ENCODE results near the gene MAGED2.

MAGED2 gene

DNA sequence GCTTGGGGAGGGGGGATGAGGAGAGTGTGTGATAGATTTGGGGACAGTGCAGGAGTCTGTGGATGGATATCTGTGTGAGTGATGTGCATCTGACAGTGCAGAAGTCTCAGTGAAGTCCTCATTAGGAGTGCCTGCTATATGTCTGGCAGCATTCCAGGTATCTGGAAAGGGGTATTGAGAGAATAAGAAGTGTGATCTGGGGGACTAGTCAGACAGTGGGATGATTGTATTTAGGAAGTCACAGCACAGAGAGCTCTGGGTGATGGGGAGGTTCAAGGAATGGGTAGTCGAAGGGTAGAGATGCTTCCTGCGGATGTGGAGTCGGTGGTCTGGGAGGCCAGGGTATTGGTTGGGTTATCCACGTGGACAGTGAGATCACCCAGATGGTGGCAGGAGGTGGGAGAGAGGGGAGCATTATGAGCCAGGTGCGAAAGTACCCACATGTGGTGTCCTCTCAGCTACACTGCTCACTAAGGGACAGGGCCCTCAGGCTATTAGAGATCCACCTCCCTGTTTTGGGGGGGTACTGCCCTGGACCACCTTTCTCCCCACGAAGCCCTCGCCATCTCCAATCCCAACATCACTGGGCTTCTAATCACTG lies 9.8 kb downstream of the MAGED2 start:
- Histone ChIP-seq H3K27ac (ENCODE audit: poor library complexity, severe bottlenecking) (no peak overlapping the region), H3K36me3 (ENCODE audit: low read depth) (peaks cover 16% of the 10 kb centered on the region), H3K4me3 (ENCODE audit: severe bottlenecking) (no peak overlapping the region), H3K27me3 (ENCODE audit: insufficient read depth, poor library complexity, severe bottlenecking) (no peaks in the 10 kb centered on the region), H3K4me1 (ENCODE audit: insufficient read depth, poor library complexity, severe bottlenecking) (no peaks in the 10 kb centered on the region), H3K9me3 (ENCODE audit: severe bottlenecking) (no peaks in the 10 kb centered on the region)
- no peak for DNase-seq (ENCODE audit: low spot score)
- TF ChIP-seq, protein P1, sequence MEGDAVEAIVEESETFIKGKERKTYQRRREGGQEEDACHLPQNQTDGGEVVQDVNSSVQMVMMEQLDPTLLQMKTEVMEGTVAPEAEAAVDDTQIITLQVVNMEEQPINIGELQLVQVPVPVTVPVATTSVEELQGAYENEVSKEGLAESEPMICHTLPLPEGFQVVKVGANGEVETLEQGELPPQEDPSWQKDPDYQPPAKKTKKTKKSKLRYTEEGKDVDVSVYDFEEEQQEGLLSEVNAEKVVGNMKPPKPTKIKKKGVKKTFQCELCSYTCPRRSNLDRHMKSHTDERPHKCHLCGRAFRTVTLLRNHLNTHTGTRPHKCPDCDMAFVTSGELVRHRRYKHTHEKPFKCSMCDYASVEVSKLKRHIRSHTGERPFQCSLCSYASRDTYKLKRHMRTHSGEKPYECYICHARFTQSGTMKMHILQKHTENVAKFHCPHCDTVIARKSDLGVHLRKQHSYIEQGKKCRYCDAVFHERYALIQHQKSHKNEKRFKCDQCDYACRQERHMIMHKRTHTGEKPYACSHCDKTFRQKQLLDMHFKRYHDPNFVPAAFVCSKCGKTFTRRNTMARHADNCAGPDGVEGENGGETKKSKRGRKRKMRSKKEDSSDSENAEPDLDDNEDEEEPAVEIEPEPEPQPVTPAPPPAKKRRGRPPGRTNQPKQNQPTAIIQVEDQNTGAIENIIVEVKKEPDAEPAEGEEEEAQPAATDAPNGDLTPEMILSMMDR (IDR thresholded peaks at IDR 0.05; ENCODE audit: poor library complexity, severe bottlenecking) = no peak
- no peak; the same call in 2 of the 3 replicates for ATAC-seq (ENCODE audit: low read depth)

- no peak for ATAC-seq (ENCODE audit: low read depth)
- Histone ChIP-seq H3K4me3 (ENCODE audit: severe bottlenecking) (no peak overlapping the region), H3K36me3 (ENCODE audit: low read depth) (peaks cover 10% of the 10 kb centered on the region; the same call in 1 of the 2 replicates), H3K27me3 (ENCODE audit: insufficient read depth, poor library complexity, severe bottlenecking) (no peaks in the 10 kb centered on the region), H3K9me3 (ENCODE audit: severe bottlenecking) (no peaks in the 10 kb centered on the region), H3K4me1 (ENCODE audit: insufficient read depth, poor library complexity, severe bottlenecking) (no peaks in the 10 kb centered on the region), H3K27ac (ENCODE audit: poor library complexity, severe bottlenecking) (no peak overlapping the region)
- TF ChIP-seq, protein P1 (IDR thresholded peaks at IDR 0.05; ENCODE audit: poor library complexity, severe bottlenecking) = no peak
- no peak for DNase-seq (ENCODE audit: low spot score)
Observed at GRCh38 chrX:54818221-54818620, 10.7 kb downstream of the MAGED2 start.

- Histone ChIP-seq H3K27ac (ENCODE audit: poor library complexity, severe bottlenecking) (no peak overlapping the region), H3K9me3 (ENCODE audit: severe bottlenecking) (no peaks in the 10 kb centered on the region), H3K27me3 (ENCODE audit: insufficient read depth, poor library complexity, severe bottlenecking) (no peaks in the 10 kb centered on the region), H3K36me3 (ENCODE audit: low read depth) (no peaks in the 10 kb centered on the region), H3K4me1 (ENCODE audit: insufficient read depth, poor library complexity, severe bottlenecking) (no peaks in the 10 kb centered on the region), H3K4me3 (ENCODE audit: severe bottlenecking) (no peak overlapping the region)
- ATAC-seq (ENCODE audit: low read depth) (no peak), DNase-seq (ENCODE audit: low spot score) (no peak)
- TF ChIP-seq, protein P1 (IDR thresholded peaks at IDR 0.05; ENCODE audit: poor library complexity, severe bottlenecking) = no peak
Observed at GRCh38 chrX:54819201-54819600, 11.7 kb downstream of the MAGED2 start.

GRCh38 chrX:54820737-54821136 lies 13.2 kb downstream of the MAGED2 start:
- Histone ChIP-seq H3K4me3 (ENCODE audit: severe bottlenecking) (no peak overlapping the region), H3K4me1 (ENCODE audit: insufficient read depth, poor library complexity, severe bottlenecking) (no peaks in the 10 kb centered on the region), H3K9me3 (ENCODE audit: severe bottlenecking) (no peaks in the 10 kb centered on the region), H3K27me3 (ENCODE audit: insufficient read depth, poor library complexity, severe bottlenecking) (no peaks in the 10 kb centered on the region), H3K36me3 (ENCODE audit: low read depth) (no peaks in the 10 kb centered on the region), H3K27ac (ENCODE audit: poor library complexity, severe bottlenecking) (no peak overlapping the region)
- TF ChIP-seq, protein P1 (IDR thresholded peaks at IDR 0.05; ENCODE audit: poor library complexity, severe bottlenecking) = no peak
- DNase-seq (ENCODE audit: low spot score) = no peak
- ATAC-seq (ENCODE audit: low read depth) = no peak

DNA sequence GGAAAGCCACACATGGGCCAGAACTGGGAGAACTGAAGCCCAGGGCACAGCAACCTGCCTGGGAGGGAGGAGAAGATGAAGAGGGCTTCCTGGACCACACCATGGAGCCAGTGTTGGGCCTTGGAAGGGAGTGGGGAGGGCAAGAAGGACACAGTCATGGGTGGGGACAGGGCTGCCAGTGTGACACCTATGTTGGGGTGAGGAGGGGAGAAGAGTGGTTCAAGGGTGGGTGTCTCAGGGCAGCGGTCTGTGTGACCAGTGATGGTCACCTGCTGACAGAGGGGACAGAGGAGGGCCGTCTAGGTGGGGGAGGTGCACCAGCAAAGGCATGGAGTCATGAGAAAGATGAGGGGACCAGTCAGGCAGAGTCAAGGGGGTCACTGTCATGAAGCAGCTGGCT lies 13.8 kb downstream of the MAGED2 start:
- Histone ChIP-seq H3K4me3 (ENCODE audit: severe bottlenecking) (no peak overlapping the region), H3K27ac (ENCODE audit: poor library complexity, severe bottlenecking) (no peak overlapping the region), H3K27me3 (ENCODE audit: insufficient read depth, poor library complexity, severe bottlenecking) (no peaks in the 10 kb centered on the region), H3K4me1 (ENCODE audit: insufficient read depth, poor library complexity, severe bottlenecking) (no peaks in the 10 kb centered on the region), H3K36me3 (ENCODE audit: low read depth) (no peaks in the 10 kb centered on the region), H3K9me3 (ENCODE audit: severe bottlenecking) (no peaks in the 10 kb centered on the region)
- no peak for ATAC-seq (ENCODE audit: low read depth)
- TF ChIP-seq, protein P1 (IDR thresholded peaks at IDR 0.05; ENCODE audit: poor library complexity, severe bottlenecking) = no peak
- no peak for DNase-seq (ENCODE audit: low spot score)

Measured in RWPE2 (cell line).